ENCODE results near the gene HIP1. TPM values are rescaled to one million over a fixed set of nuclear protein-coding genes. Genes with fewer than 3 reads are reported as not detected.

Gene HIP1
- total RNA-seq, 1 experiment from 2014 or later, result 32.0 TPM

- CTCF ChIA-PET, result no interaction called here
- H3K4me2 ChIP-seq, result no peak overlapping the region
- TF ChIP-seq EZH2 (IDR thresholded peaks at IDR 0.05; ENCODE audit: low read depth), result no peak
- TF ChIP-seq, protein P1, sequence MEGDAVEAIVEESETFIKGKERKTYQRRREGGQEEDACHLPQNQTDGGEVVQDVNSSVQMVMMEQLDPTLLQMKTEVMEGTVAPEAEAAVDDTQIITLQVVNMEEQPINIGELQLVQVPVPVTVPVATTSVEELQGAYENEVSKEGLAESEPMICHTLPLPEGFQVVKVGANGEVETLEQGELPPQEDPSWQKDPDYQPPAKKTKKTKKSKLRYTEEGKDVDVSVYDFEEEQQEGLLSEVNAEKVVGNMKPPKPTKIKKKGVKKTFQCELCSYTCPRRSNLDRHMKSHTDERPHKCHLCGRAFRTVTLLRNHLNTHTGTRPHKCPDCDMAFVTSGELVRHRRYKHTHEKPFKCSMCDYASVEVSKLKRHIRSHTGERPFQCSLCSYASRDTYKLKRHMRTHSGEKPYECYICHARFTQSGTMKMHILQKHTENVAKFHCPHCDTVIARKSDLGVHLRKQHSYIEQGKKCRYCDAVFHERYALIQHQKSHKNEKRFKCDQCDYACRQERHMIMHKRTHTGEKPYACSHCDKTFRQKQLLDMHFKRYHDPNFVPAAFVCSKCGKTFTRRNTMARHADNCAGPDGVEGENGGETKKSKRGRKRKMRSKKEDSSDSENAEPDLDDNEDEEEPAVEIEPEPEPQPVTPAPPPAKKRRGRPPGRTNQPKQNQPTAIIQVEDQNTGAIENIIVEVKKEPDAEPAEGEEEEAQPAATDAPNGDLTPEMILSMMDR (conservative IDR thresholded peaks at IDR 0.05), result no peak
- H3K4me3 ChIP-seq, result no peak overlapping the region
- intact Hi-C loops (cut with micrococcal nuclease; ENCODE audit: unreplicated experiment), result loop anchor here (10.0 kb wide), 1 partner anchor 118 kb away; no protein-coding TSS in a partner anchor
- H3K9me2 ChIP-seq (ENCODE audit: insufficient read depth), result no peaks in the 10 kb centered on the region
- H2AFZ ChIP-seq, result no peak overlapping the region
- H3K9me3 ChIP-seq (ENCODE audit: insufficient read depth, low read depth), result peaks cover 5% of the 10 kb centered on the region; the same call in 1 of the 2 replicates
- no peaks in the 10 kb centered on the region for H3K27me3 ChIP-seq (ENCODE audit: insufficient read depth, low read depth)
- POLR2A ChIA-PET (ENCODE audit: unreplicated experiment), result no interaction called here
- H3K36me3 ChIP-seq (ENCODE audit: low read depth), result no peaks in the 10 kb centered on the region
- DNase-seq, result no peak
- no peaks in the 10 kb centered on the region; the same call in 1 of the 2 replicates for H3F3A ChIP-seq (ENCODE audit: insufficient read depth, low read depth)
- no peaks in the 10 kb centered on the region for H4K20me1 ChIP-seq (ENCODE audit: insufficient read depth)
- no peaks in the 10 kb centered on the region for H3K79me2 ChIP-seq (ENCODE audit: low read depth)
- H3K27ac ChIP-seq, result no peak overlapping the region
- no peaks in the 10 kb centered on the region; the same call in 1 of the 2 replicates for H3K4me1 ChIP-seq (replicated peaks; ENCODE audit: insufficient read depth)
- BruUV-seq (replicated peaks), result no TSS peak
Observed at GRCh38 chr7:75646571-75647102, 92.1 kb downstream of the HIP1 start.

GRCh38 chr7:75645570-75645969 lies 93.2 kb downstream of the HIP1 start:
- Histone ChIP-seq H3K36me3 (ENCODE audit: low read depth) (no peaks in the 10 kb centered on the region), H3K4me1 (replicated peaks; ENCODE audit: insufficient read depth) (no peaks in the 10 kb centered on the region; the same call in 1 of the 2 replicates), H3K27ac (no peak overlapping the region), H3K9me3 (ENCODE audit: insufficient read depth, low read depth) (peaks cover 5% of the 10 kb centered on the region; the same call in 1 of the 2 replicates), H3K4me2 (no peak overlapping the region), H3K79me2 (ENCODE audit: low read depth) (no peaks in the 10 kb centered on the region), H3F3A (ENCODE audit: insufficient read depth, low read depth) (no peaks in the 10 kb centered on the region; the same call in 1 of the 2 replicates), H2AFZ (no peak overlapping the region), H3K9me2 (ENCODE audit: insufficient read depth) (no peaks in the 10 kb centered on the region), H3K4me3 (no peak overlapping the region), H3K27me3 (ENCODE audit: insufficient read depth, low read depth) (no peaks in the 10 kb centered on the region), H4K20me1 (ENCODE audit: insufficient read depth) (no peaks in the 10 kb centered on the region)
- no TSS peak for BruUV-seq (replicated peaks)
- intact Hi-C loops (cut with micrococcal nuclease; ENCODE audit: unreplicated experiment), result loop anchor here (10.0 kb wide), 1 partner anchor 119 kb away; no protein-coding TSS in a partner anchor
- ChIA-PET CTCF (no interaction called here), POLR2A (ENCODE audit: unreplicated experiment) (no interaction called here)
- TF ChIP-seq, protein P1 (conservative IDR thresholded peaks at IDR 0.05), result no peak
- no peak for TF ChIP-seq EZH2 (IDR thresholded peaks at IDR 0.05; ENCODE audit: low read depth)
- DNase-seq, result no peak

DNA sequence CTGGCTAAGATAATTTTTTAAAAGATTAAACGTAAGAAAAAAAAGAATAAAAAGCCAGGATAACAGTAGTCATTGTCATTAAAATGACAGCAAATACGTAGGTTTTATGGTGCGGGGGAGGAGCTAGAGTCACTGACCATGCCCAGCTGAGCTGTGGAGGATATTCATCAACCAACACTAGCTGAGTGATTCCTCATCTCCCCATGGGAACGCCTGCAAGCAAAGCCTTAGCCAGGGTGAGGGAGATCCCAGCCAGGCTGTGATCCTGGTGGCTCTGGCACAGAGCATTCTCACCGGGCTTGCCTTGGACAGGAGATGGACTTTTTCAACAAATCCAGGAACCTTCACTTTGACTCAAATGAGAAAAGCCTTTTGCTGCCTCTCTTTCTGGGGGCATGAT lies 94.2 kb downstream of the HIP1 start:
- H3K4me3 ChIP-seq, result no peak overlapping the region
- ChIA-PET CTCF (no interaction called here), POLR2A (ENCODE audit: unreplicated experiment) (interaction anchor here (0.8 kb wide), 1 partner anchor 1388 kb away, joined by 6 read pairs; no protein-coding TSS in a partner anchor)
- intact Hi-C loops (cut with micrococcal nuclease; ENCODE audit: unreplicated experiment), result loop anchor here (10.0 kb wide), 1 partner anchor 120 kb away; no protein-coding TSS in a partner anchor
- H3K4me2 ChIP-seq, result no peak overlapping the region
- peaks cover 6% of the 10 kb centered on the region; the same call in 1 of the 2 replicates for H3K4me1 ChIP-seq (replicated peaks; ENCODE audit: insufficient read depth)
- TF ChIP-seq, protein P1 (conservative IDR thresholded peaks at IDR 0.05), result no peak
- TF ChIP-seq EZH2 (IDR thresholded peaks at IDR 0.05; ENCODE audit: low read depth), result no peak
- H3K79me2 ChIP-seq (ENCODE audit: low read depth), result no peaks in the 10 kb centered on the region
- BruUV-seq (replicated peaks), result no TSS peak
- no peak overlapping the region for H2AFZ ChIP-seq
- no peak for DNase-seq
- no peaks in the 10 kb centered on the region for H3K36me3 ChIP-seq (ENCODE audit: low read depth)
- no peaks in the 10 kb centered on the region for H3K27me3 ChIP-seq (ENCODE audit: insufficient read depth, low read depth)
- H3K27ac ChIP-seq, result no peak overlapping the region
- H3K9me2 ChIP-seq (ENCODE audit: insufficient read depth), result no peaks in the 10 kb centered on the region
- peaks cover 7% of the 10 kb centered on the region; the same call in 1 of the 2 replicates for H3F3A ChIP-seq (ENCODE audit: insufficient read depth, low read depth)
- H3K9me3 ChIP-seq (ENCODE audit: insufficient read depth, low read depth), result peaks cover 5% of the 10 kb centered on the region; the same call in 1 of the 2 replicates
- no peaks in the 10 kb centered on the region for H4K20me1 ChIP-seq (ENCODE audit: insufficient read depth)

Data from PC-9 (cell line).